ENCODE data around the gene PDE4B.
"Not testable (repeated sequence)": the region's sequence is repeated elsewhere in the genome, so short reads cannot be mapped to it uniquely, and the experiment has no call there.

The PDE4B gene

DNA sequence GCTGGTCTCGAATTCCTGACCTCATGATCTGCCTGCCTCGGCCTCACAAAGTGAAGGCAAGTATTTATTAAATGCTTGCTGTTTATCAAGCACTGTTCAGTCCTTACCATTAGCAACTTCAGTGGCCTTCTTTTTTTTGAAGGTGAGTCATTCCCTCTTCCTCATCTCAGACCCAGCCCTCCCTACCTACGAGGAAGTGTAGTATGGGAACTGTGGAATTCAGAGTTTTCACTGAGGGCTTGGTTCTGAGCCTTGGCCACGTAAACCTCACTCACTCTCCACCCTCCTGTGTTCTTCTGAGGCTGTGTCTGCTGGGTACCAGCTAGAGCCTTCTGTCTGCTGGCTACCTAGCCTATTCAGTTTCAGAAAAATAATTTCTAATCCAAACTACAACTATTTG lies 523.0 kb downstream of the PDE4B start:
- DNase-seq (ENCODE audit: low read depth) = no peak
- H3K4me3 ChIP-seq (ENCODE audit: low read length) = no peak overlapping the region
- TF ChIP-seq, protein P1, sequence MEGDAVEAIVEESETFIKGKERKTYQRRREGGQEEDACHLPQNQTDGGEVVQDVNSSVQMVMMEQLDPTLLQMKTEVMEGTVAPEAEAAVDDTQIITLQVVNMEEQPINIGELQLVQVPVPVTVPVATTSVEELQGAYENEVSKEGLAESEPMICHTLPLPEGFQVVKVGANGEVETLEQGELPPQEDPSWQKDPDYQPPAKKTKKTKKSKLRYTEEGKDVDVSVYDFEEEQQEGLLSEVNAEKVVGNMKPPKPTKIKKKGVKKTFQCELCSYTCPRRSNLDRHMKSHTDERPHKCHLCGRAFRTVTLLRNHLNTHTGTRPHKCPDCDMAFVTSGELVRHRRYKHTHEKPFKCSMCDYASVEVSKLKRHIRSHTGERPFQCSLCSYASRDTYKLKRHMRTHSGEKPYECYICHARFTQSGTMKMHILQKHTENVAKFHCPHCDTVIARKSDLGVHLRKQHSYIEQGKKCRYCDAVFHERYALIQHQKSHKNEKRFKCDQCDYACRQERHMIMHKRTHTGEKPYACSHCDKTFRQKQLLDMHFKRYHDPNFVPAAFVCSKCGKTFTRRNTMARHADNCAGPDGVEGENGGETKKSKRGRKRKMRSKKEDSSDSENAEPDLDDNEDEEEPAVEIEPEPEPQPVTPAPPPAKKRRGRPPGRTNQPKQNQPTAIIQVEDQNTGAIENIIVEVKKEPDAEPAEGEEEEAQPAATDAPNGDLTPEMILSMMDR (conservative IDR thresholded peaks at IDR 0.05; ENCODE audit: low read length) = no peak

DNA sequence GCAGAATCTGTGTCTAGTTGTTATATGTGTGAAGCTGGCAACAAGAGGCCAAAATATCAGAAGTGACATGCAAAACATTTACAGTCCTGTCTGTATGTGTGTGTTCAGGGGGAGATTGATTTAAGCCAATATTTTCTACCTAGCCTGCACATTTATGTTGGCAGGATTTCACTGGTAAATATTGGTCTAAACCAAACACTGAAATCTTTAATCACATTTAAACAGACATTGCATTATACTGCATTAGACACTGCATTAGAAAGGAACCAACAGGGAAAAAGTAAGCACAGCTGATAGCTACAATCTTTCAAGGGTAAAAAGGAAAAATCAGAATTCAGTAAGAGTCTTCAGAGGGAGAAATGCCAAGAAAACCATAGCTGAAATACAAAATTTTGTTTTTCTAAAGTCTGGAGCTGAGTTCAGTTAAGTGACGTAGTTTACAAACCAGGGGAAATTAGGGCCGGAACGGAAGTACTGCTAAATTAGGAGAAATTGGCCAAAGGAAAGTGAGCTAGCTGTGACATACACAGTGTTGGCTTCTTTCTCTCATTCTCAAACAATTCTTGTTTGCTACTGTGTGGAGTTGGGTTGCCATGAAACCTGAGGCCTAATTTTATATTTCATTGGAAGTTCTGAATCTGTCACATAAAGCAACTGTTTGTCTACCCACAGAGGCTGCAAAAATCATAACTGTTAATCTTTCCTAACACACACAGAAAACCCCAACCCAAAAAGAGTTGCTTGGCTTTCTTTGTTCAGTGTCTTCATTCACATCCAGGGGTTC lies 524.0 kb downstream of the PDE4B start:
- DNase-seq (ENCODE audit: low read depth) = peak; percentile 79
- TF ChIP-seq, protein P1 (conservative IDR thresholded peaks at IDR 0.05; ENCODE audit: low read length) = no peak

DNA sequence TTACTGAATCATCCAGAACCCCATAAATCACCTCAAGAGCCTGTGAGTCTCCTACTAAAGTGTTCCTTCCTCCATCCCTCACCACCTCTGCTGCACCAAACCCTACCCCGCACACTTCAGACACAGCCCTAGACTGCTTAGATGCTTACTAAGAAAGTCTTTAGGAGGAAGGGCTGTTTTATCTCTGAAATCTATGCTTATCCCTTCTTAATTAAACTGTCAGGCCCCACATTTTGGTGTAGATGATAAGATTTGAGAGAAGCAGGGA lies 524.5 kb downstream of the PDE4B start:
- no peak overlapping the region for H3K4me3 ChIP-seq (ENCODE audit: low read length)
- DNase-seq (ENCODE audit: low read depth) = no peak
- TF ChIP-seq, protein P1 (conservative IDR thresholded peaks at IDR 0.05; ENCODE audit: low read length) = no peak

More for the DNA sequence above, 524.0 kb downstream of the PDE4B start:
- no peak overlapping the region for H3K4me3 ChIP-seq (ENCODE audit: low read length)

DNA sequence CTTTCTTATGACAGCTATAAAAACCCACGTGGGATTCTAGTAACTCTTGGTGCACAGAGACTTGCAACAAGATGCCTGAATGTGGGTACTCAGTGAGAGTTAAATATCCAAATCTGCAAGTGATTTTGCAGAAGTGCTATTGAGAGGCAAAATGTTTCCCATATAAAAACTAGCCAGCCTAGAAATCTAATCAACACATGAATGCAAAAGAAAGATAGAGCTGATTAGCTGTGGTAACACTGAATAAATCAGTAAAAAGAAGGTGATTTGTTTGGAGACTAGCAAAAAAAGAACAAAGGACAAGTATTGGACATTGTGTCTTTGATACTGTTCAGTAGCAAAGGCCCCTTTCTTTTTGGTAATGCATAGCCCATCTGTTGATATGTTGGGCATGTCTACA lies 527.5 kb downstream of the PDE4B start:
- no peak overlapping the region for H3K4me3 ChIP-seq (ENCODE audit: low read length)
- no peak for DNase-seq (ENCODE audit: low read depth)
- TF ChIP-seq, protein P1 (conservative IDR thresholded peaks at IDR 0.05; ENCODE audit: low read length) = no peak

DNA sequence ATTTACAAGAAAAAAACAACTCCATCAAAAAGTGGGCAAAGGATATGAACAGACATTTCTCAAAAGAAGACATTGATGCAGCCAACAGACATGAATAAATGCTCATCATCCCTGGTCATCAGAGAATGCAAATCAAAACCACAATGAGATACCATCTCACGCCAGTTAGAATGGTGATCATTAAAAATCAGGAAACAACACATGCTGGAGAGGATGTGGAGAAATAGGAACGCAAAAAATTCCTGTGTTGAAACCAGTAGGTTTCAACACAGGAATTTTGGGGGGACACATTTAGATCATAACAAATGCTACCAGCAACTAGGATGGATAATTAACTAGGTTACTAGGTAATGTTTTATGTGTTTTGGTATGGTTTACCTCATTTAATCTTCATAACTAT lies 529.8 kb downstream of the PDE4B start:
- DNase-seq (ENCODE audit: low read depth) = peak; percentile 81
- H3K4me3 ChIP-seq (ENCODE audit: low read length) = not testable (repeated sequence)

DNA sequence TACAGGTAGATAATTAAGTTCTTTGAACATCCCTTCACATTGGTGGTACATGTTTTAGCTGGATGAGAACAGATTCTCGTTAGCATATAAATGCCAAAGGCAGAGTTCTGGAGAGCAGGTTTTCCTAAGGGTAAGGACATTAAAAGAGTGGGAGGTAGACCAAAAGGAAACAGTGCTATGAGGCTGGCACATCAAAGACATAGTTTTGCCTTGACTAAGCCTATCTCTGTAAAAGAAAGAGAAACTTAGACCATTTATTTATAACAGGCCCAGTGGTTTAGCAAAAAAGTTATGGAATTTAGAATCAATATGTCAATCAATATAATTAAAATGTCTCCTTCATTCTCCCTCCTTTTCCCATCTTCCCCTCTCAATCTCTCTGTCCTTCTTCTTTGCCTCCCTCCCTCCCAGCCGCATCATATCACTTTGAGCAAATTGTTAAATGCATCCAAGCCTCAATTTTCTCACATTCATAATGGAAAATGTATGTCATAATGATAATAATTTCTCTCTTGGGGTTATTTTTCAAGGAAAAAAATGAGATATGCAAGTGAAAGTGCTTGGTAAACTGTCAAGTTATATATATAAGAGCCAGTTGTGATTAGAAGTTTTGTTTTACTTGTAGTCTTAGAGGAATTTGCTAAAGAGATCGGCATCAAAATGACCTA lies 531.4 kb downstream of the PDE4B start:
- no peak overlapping the region for H3K4me3 ChIP-seq (ENCODE audit: low read length)
- DNase-seq (ENCODE audit: low read depth) = no peak
- TF ChIP-seq, protein P1 (conservative IDR thresholded peaks at IDR 0.05; ENCODE audit: low read length) = no peak

DNA sequence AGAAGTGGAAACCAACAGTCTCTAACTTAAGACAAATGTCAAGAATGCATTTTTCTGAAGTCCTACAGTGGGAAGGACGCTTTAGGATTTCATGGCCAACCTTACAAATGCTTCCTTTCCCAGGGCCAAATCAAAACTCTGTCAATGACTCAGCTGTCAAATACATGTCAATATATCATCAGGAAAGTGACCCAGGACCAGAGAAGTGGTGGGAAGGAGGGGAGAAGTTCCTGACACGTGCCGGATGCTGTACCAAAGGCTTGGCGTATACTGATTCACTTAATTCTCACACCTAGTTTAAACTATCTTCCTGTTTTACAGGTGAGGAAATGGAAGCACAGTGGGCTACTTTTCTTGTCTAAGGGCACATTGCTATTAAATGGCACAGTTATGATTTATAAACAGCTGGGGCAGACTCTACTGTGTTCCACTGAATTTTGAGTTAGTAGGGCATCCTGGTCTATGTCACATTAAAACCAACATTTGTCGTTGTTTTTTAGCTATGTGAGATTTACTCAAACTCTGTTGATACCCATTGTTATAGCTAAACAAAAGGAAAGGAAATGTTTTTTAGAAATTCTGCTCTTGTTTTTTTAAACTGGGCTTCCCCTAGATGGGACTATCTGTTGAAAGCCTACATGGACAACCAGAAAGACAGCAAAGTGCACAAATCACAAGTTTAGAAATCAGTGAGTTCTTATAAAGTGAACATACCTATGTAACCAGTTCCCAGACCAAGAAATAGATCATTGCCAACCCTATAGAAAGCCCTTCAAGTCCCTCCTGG lies 533.1 kb downstream of the PDE4B start:
- TF ChIP-seq, protein P1 (conservative IDR thresholded peaks at IDR 0.05; ENCODE audit: low read length) = no peak
- no peak overlapping the region for H3K4me3 ChIP-seq (ENCODE audit: low read length)
- DNase-seq (ENCODE audit: low read depth) = no peak
